Aortic smooth muscle cell (primary cell): ENCODE data around the gene KIF26B. TPM values are rescaled to one million over a fixed set of nuclear protein-coding genes. Genes with fewer than 3 reads are reported as not detected.

Source experiments
- total RNA-seq: library from RNA; depleted of rRNA; stranded (reverse); fragments of >200 nt; gene quantifications from 2 replicates; pipeline ENCODE4 v1.2.3, GENCODE V29; 2014

Gene KIF26B
- under 0.01 and 0.19 TPM in 2 replicates for total RNA-seq

GRCh38 chr1:245154429-245155271 is at the start of gene KIF26B:
Gene KIF26B, plus strand, starts transcription at chr1:245154985. Its CDS starts 440 bp downstream, at chr1:245155425.

